Measurements from ENCODE around the gene MLLT1.

DNA sequence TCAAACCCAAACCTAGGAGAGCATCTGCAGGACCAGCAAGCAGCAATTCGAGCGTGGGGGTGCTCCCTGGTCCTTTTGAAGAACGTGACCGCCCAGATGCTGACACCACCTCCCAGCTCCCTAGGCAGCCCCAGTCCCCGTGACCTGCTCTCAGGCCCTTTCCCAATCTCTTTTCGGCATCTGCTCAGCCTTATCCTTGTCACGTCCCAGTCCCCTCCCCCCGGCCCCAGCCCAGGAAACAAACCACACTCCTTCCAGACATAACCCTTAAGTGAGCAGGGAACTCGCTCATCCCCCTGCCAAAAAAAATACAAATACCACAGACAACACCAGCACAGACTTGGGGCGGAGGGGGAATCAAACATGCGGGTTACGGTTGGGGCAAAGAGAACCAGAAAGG is 3.3 kb downstream of the MLLT1 start:
- TF ChIP-seq, protein P1, sequence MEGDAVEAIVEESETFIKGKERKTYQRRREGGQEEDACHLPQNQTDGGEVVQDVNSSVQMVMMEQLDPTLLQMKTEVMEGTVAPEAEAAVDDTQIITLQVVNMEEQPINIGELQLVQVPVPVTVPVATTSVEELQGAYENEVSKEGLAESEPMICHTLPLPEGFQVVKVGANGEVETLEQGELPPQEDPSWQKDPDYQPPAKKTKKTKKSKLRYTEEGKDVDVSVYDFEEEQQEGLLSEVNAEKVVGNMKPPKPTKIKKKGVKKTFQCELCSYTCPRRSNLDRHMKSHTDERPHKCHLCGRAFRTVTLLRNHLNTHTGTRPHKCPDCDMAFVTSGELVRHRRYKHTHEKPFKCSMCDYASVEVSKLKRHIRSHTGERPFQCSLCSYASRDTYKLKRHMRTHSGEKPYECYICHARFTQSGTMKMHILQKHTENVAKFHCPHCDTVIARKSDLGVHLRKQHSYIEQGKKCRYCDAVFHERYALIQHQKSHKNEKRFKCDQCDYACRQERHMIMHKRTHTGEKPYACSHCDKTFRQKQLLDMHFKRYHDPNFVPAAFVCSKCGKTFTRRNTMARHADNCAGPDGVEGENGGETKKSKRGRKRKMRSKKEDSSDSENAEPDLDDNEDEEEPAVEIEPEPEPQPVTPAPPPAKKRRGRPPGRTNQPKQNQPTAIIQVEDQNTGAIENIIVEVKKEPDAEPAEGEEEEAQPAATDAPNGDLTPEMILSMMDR (conservative IDR thresholded peaks at IDR 0.05), result no peak
- TF ChIP-seq EZH2 (IDR thresholded peaks at IDR 0.05; ENCODE audit: low read depth), result no peak
